AG04449 (cell line): Measurements from ENCODE around the gene IRS2.

Experiments used
- CTCF ChIA-PET: fragments of 350-600 bp; formaldehyde crosslinking; extraction: SDS; loops from one replicate; lab custom pipeline; 2021; ENCODE audit warnings: antibody characterized with exemption; lab: Yijun Ruan, JAX
- POLR2A ChIA-PET: fragments of 400-600, 350-600 bp; formaldehyde crosslinking; extraction: SDS; loops from one replicate; lab custom pipeline; 2020; ENCODE audit warnings: antibody characterized with exemption, inconsistent platforms; lab: Yijun Ruan, JAX
- DNase-seq: peaks from one replicate; pipeline ENCODE4 v3.0.0-alpha.2; 2010; ENCODE audit warnings: low read depth, low spot score
- H3K4me3 ChIP-seq: 2 replicates; pipeline ENCODE4 v1.5.1; 2011; ENCODE audit warnings: low read depth, mild to moderate bottlenecking, control low read depth, low read length
- TF ChIP-seq, protein P1 (sequence below): IDR thresholded peaks from one replicate; pipeline ENCODE4 v1.5.1; 2011; ENCODE audit warnings: mild to moderate bottlenecking, moderate library complexity, low read length, control low read depth, inconsistent platforms; ENCODE audit not compliant: insufficient read depth; ENCODE audit errors: missing control alignments

Gene IRS2

DNA sequence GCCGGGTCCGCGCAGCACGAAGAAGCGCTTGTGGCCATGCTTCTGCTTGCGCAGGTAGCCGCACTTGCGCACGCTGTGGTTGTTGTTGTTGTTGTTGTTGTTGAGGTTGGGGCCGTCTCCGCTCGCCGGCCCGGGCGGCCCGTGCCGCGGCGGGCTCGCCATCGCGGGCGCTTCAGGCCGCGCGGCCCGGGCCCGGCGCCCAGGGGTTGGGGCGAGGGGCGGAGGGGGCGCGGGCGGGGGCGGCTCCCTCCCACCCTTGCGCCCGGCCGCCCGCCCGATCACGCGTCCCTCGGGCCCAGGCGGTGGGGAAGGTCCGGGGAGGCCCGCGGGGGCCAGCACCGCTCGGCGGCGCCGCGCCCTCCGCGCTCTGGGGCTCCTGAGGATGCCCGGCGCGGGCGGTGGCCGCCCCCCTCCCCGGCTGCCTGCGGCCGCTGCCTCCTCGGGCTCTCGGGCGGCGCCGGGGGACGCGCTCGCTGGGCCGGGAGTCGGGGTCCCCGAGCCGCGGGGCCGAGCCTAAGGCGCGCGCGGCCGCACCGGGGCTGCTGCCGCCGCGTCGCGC is 412 bp downstream of the IRS2 start:
- no peak for DNase-seq
- TF ChIP-seq, protein P1, sequence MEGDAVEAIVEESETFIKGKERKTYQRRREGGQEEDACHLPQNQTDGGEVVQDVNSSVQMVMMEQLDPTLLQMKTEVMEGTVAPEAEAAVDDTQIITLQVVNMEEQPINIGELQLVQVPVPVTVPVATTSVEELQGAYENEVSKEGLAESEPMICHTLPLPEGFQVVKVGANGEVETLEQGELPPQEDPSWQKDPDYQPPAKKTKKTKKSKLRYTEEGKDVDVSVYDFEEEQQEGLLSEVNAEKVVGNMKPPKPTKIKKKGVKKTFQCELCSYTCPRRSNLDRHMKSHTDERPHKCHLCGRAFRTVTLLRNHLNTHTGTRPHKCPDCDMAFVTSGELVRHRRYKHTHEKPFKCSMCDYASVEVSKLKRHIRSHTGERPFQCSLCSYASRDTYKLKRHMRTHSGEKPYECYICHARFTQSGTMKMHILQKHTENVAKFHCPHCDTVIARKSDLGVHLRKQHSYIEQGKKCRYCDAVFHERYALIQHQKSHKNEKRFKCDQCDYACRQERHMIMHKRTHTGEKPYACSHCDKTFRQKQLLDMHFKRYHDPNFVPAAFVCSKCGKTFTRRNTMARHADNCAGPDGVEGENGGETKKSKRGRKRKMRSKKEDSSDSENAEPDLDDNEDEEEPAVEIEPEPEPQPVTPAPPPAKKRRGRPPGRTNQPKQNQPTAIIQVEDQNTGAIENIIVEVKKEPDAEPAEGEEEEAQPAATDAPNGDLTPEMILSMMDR = no peak
- POLR2A ChIA-PET = no interaction called here
- H3K4me3 ChIP-seq = peak overlapping the region; percentile 64
- CTCF ChIA-PET = interaction anchor here (0.9 to 2.9 kb wide), 9 partner anchors 11 to 831 kb away, joined by 3 to 18 read pairs (median 5); no protein-coding TSS in a partner anchor

DNA sequence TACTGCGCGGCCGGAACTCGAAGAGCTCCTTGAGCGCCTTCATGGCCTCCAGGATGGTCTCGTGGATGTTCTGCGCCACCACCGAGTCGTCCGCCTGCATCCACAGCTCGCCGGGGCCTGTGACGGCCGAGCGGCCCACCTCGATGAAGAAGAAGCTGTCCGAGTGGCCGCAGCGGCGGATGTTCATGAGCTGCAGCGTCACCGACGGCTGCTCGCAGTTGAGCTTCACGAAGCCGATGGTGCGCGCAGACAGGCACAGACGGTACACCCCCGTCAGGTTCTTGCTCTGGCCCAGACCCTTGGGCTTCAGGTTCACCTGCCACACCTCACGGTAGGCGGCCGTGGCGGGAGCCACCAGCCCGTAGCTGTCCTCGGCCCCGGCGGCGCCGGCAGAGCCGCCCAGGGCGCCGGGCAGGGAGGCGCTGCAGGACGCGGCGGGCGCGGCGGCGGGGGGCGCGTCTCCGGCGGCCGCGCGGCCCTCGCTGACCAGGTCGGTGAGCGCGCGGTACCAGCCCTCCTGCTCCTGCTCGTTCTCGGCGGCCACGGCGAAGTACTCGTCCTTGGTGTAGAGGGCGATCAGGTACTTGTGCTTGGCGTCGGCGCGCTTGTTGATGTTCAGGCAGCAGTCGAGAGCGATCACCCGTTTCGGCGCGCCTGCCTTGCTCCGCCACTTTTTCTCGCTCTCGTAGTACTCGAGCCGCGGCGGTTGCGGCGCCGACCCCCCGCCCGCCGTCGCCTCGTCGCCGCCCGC is 1.1 kb downstream of the IRS2 start:
- ChIA-PET POLR2A (interaction anchor here (0.5 to 1.0 kb wide), 2 partner anchors 629 to 1674 kb away, joined by 3 to 5 read pairs; no protein-coding TSS in a partner anchor), CTCF (interaction anchor here (0.7 to 2.9 kb wide), 27 partner anchors 9 to 870 kb away, joined by 3 to 18 read pairs (median 4); no protein-coding TSS in a partner anchor)
- DNase-seq = no peak
- peak overlapping the region; percentile 64 for H3K4me3 ChIP-seq
- TF ChIP-seq, protein P1 = no peak

DNA sequence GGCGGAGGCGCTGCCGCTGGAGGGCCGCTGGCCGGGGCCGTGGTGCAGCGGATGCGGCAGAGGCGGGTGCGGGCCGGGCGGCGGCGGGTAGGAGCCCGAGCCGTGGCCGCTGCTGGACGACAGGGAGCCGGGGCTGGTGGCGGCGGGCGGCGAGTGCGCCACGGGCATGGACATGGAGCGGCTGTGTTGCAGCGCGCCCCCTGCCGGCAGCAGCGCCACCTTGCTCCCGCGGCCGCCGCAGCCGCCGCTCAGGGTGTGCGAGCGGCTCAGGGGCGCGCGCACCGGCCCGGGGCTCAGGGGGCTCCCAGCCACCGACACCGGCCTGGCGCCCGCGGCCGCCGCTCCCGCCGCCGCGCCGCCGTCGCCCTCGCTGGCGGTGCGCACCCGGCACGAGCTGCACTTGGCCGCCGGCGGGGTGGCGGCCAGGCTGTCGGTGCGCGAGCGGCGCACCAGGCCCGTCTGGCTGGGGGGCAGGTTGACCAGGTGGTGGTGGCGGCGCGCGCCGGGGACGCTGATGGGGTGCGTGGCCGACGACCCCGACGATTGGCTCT is 1.7 kb downstream of the IRS2 start:
- CTCF ChIA-PET = interaction anchor here (0.7 to 2.9 kb wide), 30 partner anchors 8 to 869 kb away, joined by 3 to 18 read pairs (median 4); no protein-coding TSS in a partner anchor
- POLR2A ChIA-PET = interaction anchor here (0.5 to 1.0 kb wide), 2 partner anchors 628 to 1675 kb away, joined by 3 to 5 read pairs; no protein-coding TSS in a partner anchor
- H3K4me3 ChIP-seq = peak overlapping the region; percentile 64

DNA sequence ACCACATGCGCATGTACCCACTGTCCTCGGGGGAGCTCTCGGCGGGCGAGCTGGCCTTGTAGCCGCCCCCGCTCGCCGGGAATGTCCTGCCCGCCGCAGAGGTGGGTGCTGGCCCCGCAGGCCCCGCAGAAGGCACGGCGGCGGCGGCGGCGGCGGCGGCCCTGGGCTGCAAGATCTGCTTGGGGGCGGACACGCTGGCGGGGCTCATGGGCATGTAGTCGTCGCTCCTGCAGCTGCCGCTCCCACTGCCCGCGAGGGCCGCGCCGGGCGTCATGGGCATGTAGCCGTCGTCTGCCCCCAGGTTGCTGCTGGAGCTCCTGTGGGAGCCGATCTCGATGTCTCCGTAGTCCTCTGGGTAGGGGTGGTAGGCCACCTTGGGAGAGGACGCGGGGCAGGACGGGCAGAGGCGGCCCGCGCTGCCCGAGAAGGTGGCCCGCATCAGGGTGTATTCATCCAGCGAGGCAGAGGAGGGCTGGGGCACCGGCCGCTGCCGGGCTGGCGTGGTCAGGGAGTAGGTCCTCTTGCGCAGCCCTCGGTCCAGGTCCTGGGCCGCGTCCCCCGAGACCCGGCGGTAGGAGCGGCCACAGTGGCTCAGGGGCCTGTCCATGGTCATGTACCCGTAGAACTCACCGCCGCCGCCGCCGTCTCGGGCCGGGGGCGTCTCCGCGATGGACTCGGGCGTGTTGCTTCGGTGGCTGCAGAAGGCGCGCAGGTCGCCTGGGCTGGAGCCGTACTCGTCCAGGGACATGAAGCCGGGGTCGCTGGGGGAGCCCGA is 2.4 kb downstream of the IRS2 start:
- H3K4me3 ChIP-seq = peak overlapping the region; percentile 64
- DNase-seq = no peak
- ChIA-PET CTCF (interaction anchor here (0.8 to 2.9 kb wide), 16 partner anchors 8 to 869 kb away, joined by 3 to 18 read pairs (median 4); no protein-coding TSS in a partner anchor), POLR2A (interaction anchor here (0.6 kb wide), 1 partner anchor 118 kb away, joined by 3 read pairs; no protein-coding TSS in a partner anchor)
- TF ChIP-seq, protein P1 = no peak

More for the DNA sequence above, 1.7 kb downstream of the IRS2 start:
- DNase-seq = no peak
- TF ChIP-seq, protein P1 = peak; percentile 74

DNA sequence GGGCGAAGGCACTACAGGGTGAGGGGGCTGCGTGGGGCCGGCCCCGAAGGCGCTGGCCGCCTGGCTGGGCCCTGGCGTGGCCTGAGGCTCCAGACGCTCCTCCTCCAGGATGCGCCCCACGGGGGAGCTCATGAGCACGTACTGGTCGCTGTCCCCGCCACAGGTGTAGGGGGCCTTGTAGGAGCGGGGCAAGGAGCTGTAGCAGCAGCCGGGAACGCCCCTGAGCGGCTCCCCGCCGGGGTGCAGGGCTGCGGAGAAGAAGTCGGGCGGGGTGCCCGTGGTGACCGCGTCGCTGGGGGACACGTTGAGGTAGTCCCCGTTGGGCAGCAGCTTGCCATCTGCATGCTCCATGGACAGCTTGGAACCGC is 3.0 kb downstream of the IRS2 start:
- CTCF ChIA-PET = interaction anchor here (0.8 to 2.9 kb wide), 13 partner anchors 14 to 868 kb away, joined by 3 to 18 read pairs (median 4); no protein-coding TSS in a partner anchor
- no peak for DNase-seq

More for the DNA sequence above, 3.0 kb downstream of the IRS2 start:
- POLR2A ChIA-PET = interaction anchor here (0.6 kb wide), 1 partner anchor 118 kb away, joined by 3 read pairs; no protein-coding TSS in a partner anchor
- TF ChIP-seq, protein P1 = no peak
- no peak overlapping the region for H3K4me3 ChIP-seq
